ENCODE measurements around the gene ARFGAP1. TPM values are rescaled to one million over a fixed set of nuclear protein-coding genes. Genes with fewer than 3 reads are reported as not detected.

Gene ARFGAP1
- total and polyA plus RNA-seq, 2 donors: 53.1 to 56.3 TPM

- DNase-seq (ENCODE audit: extremely low spot score): no peak
- no peaks in the 10 kb centered on the region for H3K36me3 ChIP-seq (ENCODE audit: insufficient read depth)
- no peak overlapping the region for H3K27ac ChIP-seq (ENCODE audit: low read depth)
- H3K4me3 ChIP-seq (ENCODE audit: low read depth, low read length): no peak overlapping the region
- H3K4me1 ChIP-seq (ENCODE audit: insufficient read depth): no peaks in the 10 kb centered on the region
- 27% methylated on average over 20 of the region's 20 CpGs for WGBS
These were observed 37.8 kb upstream of the ARFGAP1 start for GRCh38 chr20:63234693-63235398.

GRCh38 chr20:63235399-63235983, 37.1 kb upstream of the ARFGAP1 start, which contains the start of gene BIRC7:
Gene BIRC7, plus strand, starts transcription at chr20:63235905. Its CDS starts 192 bp downstream, at chr20:63236097.
- Histone ChIP-seq H3K36me3 (ENCODE audit: insufficient read depth) (no peaks in the 10 kb centered on the region), H3K27ac (ENCODE audit: low read depth) (no peak within 1 kb of the TSS), H3K4me1 (ENCODE audit: insufficient read depth) (no peaks in the 10 kb centered on the region), H3K4me3 (ENCODE audit: low read depth, low read length) (no peak within 1 kb of the TSS)
- DNase-seq (ENCODE audit: extremely low spot score): no peak
- 45% methylated on average over 17 of the region's 17 CpGs for WGBS

GRCh38 chr20:63236116-63236837, 36.3 kb upstream of the ARFGAP1 start:
- Histone ChIP-seq H3K27ac (ENCODE audit: low read depth) (no peak overlapping the region), H3K4me3 (ENCODE audit: low read depth, low read length) (no peak overlapping the region), H3K36me3 (ENCODE audit: insufficient read depth) (no peaks in the 10 kb centered on the region), H3K4me1 (ENCODE audit: insufficient read depth) (no peaks in the 10 kb centered on the region)
- WGBS: 82% methylated on average over 26 of the region's 26 CpGs
- DNase-seq (ENCODE audit: extremely low spot score): no peak

GRCh38 chr20:63238031-63238430, 34.6 kb upstream of the ARFGAP1 start:
- WGBS: 71% methylated on average over 10 of the region's 10 CpGs
- H3K27ac ChIP-seq (ENCODE audit: low read depth): no peak overlapping the region
- no peak overlapping the region for H3K4me3 ChIP-seq (ENCODE audit: low read depth, low read length)
- no peaks in the 10 kb centered on the region for H3K4me1 ChIP-seq (ENCODE audit: insufficient read depth)
- DNase-seq (ENCODE audit: extremely low spot score): no peak
- H3K36me3 ChIP-seq (ENCODE audit: insufficient read depth): no peaks in the 10 kb centered on the region

GRCh38 chr20:63238514-63239125, 34.0 kb upstream of the ARFGAP1 start:
- no peak for DNase-seq (ENCODE audit: extremely low spot score)
- Histone ChIP-seq H3K4me3 (ENCODE audit: low read depth, low read length) (no peak overlapping the region), H3K4me1 (ENCODE audit: insufficient read depth) (no peaks in the 10 kb centered on the region), H3K36me3 (ENCODE audit: insufficient read depth) (no peaks in the 10 kb centered on the region), H3K27ac (ENCODE audit: low read depth) (no peak overlapping the region)
- 48% methylated on average over 16 of the region's 16 CpGs for WGBS

- no peaks in the 10 kb centered on the region for H3K4me1 ChIP-seq (ENCODE audit: insufficient read depth)
- 83% methylated on average over 30 of the region's 30 CpGs for WGBS
- no peak overlapping the region for H3K27ac ChIP-seq (ENCODE audit: low read depth)
- H3K36me3 ChIP-seq (ENCODE audit: insufficient read depth): no peaks in the 10 kb centered on the region
- no peak for DNase-seq (ENCODE audit: extremely low spot score)
- no peak overlapping the region for H3K4me3 ChIP-seq (ENCODE audit: low read depth, low read length)
These were observed 33.2 kb upstream of the ARFGAP1 start for GRCh38 chr20:63239431-63239830.

- WGBS: 81% methylated on average over 11 of the region's 11 CpGs
- Histone ChIP-seq H3K4me3 (ENCODE audit: low read depth, low read length) (no peak overlapping the region), H3K4me1 (ENCODE audit: insufficient read depth) (no peaks in the 10 kb centered on the region), H3K36me3 (ENCODE audit: insufficient read depth) (no peaks in the 10 kb centered on the region), H3K27ac (ENCODE audit: low read depth) (no peak overlapping the region)
- DNase-seq (ENCODE audit: extremely low spot score): no peak
These were observed 32.6 kb upstream of the ARFGAP1 start for GRCh38 chr20:63240004-63240403.

- no peaks in the 10 kb centered on the region for H3K36me3 ChIP-seq (ENCODE audit: insufficient read depth)
- H3K27ac ChIP-seq (ENCODE audit: low read depth): no peak overlapping the region
- H3K4me1 ChIP-seq (ENCODE audit: insufficient read depth): no peaks in the 10 kb centered on the region
- WGBS: 59% methylated on average over 11 of the region's 11 CpGs
- no peak overlapping the region for H3K4me3 ChIP-seq (ENCODE audit: low read depth, low read length)
- DNase-seq (ENCODE audit: extremely low spot score): no peak
These were observed 31.3 kb upstream of the ARFGAP1 start for GRCh38 chr20:63241272-63241671.

GRCh38 chr20:63242736-63243135, 29.9 kb upstream of the ARFGAP1 start:
- WGBS: 90% methylated on average over 21 of the region's 21 CpGs
- Histone ChIP-seq H3K27ac (ENCODE audit: low read depth) (no peak overlapping the region), H3K36me3 (ENCODE audit: insufficient read depth) (no peaks in the 10 kb centered on the region), H3K4me3 (ENCODE audit: low read depth, low read length) (no peak overlapping the region), H3K4me1 (ENCODE audit: insufficient read depth) (no peaks in the 10 kb centered on the region)
- DNase-seq (ENCODE audit: extremely low spot score): no peak

GRCh38 chr20:63243604-63244247, 28.9 kb upstream of the ARFGAP1 start:
- Histone ChIP-seq H3K4me3 (ENCODE audit: low read depth, low read length) (no peak overlapping the region), H3K27ac (ENCODE audit: low read depth) (no peak overlapping the region), H3K4me1 (ENCODE audit: insufficient read depth) (no peaks in the 10 kb centered on the region), H3K36me3 (ENCODE audit: insufficient read depth) (no peaks in the 10 kb centered on the region)
- no peak for DNase-seq (ENCODE audit: extremely low spot score)
- 79% methylated on average over 25 of the region's 25 CpGs for WGBS

GRCh38 chr20:63244468-63244867, 28.1 kb upstream of the ARFGAP1 start:
- Histone ChIP-seq H3K36me3 (ENCODE audit: insufficient read depth) (no peaks in the 10 kb centered on the region), H3K27ac (ENCODE audit: low read depth) (no peak overlapping the region), H3K4me3 (ENCODE audit: low read depth, low read length) (no peak overlapping the region), H3K4me1 (ENCODE audit: insufficient read depth) (no peaks in the 10 kb centered on the region)
- 89% methylated on average over 10 of the region's 10 CpGs for WGBS
- DNase-seq (ENCODE audit: extremely low spot score): no peak

GRCh38 chr20:63246490-63247288, 25.9 kb upstream of the ARFGAP1 start:
- Histone ChIP-seq H3K27ac (ENCODE audit: low read depth) (no peak overlapping the region), H3K36me3 (ENCODE audit: insufficient read depth) (no peaks in the 10 kb centered on the region), H3K4me1 (ENCODE audit: insufficient read depth) (no peaks in the 10 kb centered on the region), H3K4me3 (ENCODE audit: low read depth, low read length) (no peak overlapping the region)
- no peak for DNase-seq (ENCODE audit: extremely low spot score)
- 64% methylated on average over 50 of the region's 50 CpGs for WGBS
